NCI-H146 (cell line): ENCODE measurements around the gene ZNF473.

Source experiments
- DNase-seq: peaks from one replicate; lab custom pipeline; 2025; lab: John Stamatoyannopoulos, UW

Gene ZNF473

DNA sequence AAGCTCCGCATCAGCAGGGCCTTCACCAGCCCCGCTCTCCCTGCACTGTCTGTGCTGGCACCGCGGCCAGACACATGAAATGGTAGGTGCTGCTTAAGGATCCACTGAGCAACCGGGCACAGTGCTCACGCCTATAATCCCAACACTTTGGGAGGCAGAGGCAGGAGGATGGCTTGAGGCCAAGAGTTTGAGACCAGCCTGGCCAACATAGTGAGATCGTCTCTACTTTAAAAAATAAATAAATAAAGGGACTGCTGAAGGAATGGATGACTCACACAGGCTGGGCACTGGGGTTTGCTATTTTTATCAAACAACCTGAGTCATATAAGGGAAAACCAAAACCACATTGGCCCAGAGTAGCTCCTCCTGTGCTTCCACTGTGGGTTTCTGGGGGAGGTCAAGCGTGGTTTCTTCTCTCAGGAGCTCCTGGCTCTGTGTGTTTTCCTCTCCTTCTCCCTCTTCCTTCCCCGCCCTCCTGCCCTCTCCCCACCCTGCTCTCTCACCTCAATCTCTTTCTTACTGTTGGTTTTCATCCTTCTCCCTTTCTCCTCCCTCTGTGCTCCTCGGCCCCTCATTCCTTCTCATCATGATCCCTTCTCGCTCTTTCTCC, 21.9 kb upstream of the ZNF473 start:
- DNase-seq, result no peak

DNA sequence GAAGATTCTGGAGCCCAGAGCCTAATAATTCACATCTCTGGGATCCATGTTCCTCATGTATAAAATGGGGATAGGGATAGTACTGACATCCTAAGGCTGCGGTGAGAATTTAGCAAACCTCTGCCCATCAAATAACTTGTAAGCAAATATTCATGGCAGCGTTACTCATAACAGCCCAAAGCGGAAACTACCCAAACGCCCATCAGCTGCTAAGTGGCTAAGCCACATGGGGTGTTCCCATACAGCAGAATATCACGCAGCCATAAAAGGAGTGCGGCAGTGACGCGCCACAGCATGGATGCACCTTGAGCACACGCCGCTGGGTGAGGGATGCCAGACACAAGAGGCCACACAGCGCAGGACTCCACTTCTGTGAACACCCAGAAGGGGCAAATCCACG, 20.4 kb upstream of the ZNF473 start:
- no peak for DNase-seq

- DNase-seq, result no peak
Observed at GRCh38 chr19:50007170-50007569, 18.6 kb upstream of the ZNF473 start.

- no peak for DNase-seq
Observed at GRCh38 chr19:50007947-50008346, 17.9 kb upstream of the ZNF473 start.

DNA sequence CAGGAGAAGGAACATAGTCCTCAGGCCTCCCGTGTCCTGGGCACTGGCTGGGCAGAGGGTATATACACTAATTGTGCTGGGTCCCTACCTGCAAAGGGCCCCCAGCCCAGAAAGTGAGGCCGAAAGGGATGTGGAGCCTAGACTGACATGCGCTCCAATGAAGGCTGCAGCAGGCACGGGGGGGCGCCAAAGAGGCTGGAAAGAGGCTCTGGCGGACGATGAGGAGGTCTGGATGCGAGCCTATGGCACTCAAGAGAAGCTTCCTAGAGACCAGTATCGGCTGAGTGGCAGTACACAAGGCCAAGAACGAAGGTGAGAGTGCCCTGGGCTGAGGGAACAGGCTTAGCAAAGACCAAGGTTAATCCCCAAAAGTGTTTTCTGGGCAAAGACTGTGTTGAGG, 17.3 kb upstream of the ZNF473 start:
- no peak for DNase-seq

DNA sequence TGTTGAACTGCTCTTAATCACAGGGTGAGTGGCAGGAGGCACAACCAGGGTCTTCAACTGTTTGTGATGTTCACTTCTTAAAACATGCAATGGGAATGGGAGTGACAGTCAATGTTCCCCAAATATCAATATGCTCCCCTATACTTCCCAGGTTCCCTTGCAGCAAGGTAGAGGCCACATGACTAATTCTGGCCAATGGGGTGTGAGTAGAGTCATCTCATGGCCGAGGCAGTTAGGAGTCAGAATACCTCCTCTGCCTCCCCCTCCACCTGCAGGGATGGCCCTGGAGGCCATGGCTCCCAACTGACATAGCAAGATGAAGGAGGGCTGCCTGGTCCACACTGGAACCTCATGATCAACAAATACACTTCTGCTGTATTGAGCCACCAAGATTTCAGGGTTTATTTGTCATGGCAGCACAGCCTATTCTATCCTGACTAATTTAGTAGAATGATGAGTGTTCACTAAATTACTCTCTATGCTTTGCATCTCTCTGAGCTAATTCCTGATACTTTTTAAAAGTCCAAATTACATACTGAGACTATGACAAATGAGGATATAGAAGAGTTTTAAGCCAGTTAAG, 9.5 kb upstream of the ZNF473 start:
- no peak for DNase-seq

- DNase-seq, result no peak
Observed at GRCh38 chr19:50020481-50020880, 5.3 kb upstream of the ZNF473 start.

DNA sequence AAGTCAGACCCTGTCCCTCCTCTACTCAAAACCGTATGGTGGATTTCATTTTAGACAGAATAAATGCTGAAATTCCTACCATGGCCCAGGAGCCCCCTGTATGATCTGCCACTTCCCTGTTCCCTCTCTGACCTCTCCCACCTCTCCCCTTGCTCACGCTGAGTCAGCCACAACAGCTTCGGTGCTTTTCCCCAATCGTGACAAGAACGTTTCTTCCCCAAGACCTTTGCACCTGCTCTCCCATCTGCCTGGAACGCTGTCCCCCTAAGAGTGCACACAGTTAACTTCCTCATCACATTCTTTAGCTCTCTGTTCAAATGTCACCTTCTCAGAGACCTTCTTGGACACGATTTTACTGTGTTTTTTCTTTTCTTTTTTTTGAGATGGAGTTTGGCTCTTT, 3.0 kb upstream of the ZNF473 start:
- no peak for DNase-seq

GRCh38 chr19:50024719-50025021, 1.1 kb upstream of the ZNF473 start:
- no peak for DNase-seq

DNA sequence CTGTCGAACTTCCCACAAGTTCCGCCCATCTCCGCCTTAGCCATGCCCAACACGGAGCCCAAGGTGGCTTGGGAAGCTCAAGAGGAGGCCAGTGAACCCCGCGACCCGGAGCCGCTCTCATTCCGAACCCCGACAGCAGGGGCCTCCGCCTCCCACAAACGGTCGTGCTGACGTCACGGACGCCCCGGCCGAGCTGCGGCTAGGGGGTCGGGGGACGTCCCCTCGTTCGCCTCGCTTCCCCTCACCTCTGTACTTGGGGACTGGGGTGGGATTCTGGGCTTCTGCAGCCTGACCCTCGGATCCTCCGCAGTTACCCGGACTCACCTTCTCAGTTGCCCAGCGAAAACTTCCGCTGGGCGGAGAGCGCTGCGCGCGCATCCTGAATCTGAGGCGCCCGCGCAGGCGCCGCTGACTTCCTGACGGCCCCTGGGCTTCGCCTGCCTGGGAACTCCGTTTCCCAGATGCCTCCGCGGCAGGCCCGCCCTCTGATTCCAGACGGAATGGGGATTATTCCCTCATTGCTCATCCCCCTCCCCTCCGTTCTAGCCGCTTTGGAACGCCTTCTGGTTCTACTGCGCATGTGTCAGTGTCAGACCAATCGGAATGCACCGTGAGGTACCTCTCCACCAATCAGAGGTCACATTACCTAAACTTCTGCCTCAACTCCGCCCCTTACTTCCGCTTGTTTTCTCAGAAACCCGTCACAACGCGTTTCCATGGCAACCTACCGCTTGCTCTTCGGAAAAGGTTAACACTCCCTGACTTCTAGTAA, 597 bp upstream of the ZNF473 start, which contains the start of gene VRK3:
Gene VRK3, minus strand, starts transcription at position 351 of the 772 bp plus-strand sequence. CDS start 9,210 bp downstream, outside the sequence.
- DNase-seq, result peak; percentile 100

- no peak for DNase-seq
Observed at GRCh38 chr19:50026550-50026906, 723 bp downstream of the ZNF473 start.

DNA sequence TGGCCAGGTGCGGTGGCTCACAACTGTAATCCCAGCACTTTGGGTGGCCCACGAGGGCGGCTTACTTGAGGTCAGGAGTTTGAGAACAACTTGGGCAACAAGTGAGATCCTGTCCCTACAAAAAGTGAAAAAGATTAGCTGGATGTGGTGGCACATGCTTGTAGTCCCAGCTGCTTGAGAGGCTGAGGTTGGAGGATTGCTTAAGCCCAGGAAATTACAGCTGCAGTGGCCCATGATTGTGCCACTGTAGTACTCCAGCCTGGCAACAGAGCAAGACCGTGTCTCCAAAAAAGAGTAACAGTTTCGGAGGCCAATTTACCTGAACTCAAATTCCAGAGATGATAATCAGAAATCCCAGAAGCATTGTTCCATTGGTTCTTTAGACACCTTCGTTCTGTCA, 4.4 kb downstream of the ZNF473 start:
- no peak for DNase-seq

GRCh38 chr19:50030937-50031336, 5.1 kb downstream of the ZNF473 start:
- DNase-seq, result no peak

- no peak for DNase-seq
Observed at GRCh38 chr19:50036908-50037307, 11.1 kb downstream of the ZNF473 start.

GRCh38 chr19:50039968-50040367, 14.2 kb downstream of the ZNF473 start:
- no peak for DNase-seq

GRCh38 chr19:50040967-50041366, 15.2 kb downstream of the ZNF473 start:
- no peak for DNase-seq

DNA sequence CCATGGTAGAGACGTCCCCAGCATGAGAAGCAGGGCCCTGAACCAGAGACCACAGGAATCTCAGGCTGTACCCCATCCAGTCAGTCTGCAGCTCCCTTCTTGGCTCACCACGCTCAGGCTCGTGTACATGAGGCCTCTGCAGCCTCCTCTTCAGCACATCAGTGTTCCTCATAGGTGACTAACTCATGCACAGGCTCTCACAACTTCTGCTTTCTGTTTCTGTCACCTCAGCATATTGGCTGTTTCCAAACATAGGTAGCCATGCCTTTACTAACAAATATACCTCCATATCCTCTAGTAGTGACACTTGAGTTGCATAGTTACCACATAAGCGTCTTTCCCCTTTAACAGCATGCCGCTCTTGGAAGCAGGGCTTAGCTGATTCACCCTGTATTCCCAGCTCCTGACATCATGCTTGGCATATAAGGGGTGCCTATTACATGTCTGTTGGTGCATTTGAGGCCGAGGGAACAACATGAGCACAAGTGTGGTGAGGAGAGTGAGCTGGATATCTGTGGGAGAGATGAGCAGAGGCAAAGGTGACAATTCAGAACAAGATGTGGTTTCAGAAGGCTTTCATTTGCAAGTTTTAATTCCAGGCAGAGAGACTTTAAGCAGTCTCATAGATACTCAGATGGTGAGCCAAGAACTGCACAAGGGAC, 16.7 kb downstream of the ZNF473 start:
- no peak for DNase-seq

- no peak for DNase-seq
Observed at GRCh38 chr19:50043967-50044366, 18.2 kb downstream of the ZNF473 start.

DNA sequence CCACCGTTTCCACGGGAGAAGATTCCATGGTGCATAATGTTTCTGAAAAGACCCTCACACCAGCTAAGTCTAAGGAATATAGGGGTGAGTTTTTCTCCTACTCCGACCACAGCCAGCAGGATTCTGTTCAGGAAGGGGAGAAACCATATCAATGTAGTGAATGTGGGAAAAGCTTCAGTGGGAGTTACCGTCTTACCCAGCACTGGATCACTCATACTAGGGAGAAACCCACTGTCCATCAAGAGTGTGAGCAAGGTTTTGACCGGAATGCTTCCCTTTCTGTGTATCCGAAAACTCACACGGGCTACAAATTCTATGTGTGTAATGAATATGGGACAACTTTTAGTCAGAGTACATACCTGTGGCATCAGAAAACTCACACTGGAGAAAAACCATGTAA, 19.1 kb downstream of the ZNF473 start:
- no peak for DNase-seq

GRCh38 chr19:50046649-50047503, 21.1 kb downstream of the ZNF473 start:
- peak; percentile 20 for DNase-seq

DNA sequence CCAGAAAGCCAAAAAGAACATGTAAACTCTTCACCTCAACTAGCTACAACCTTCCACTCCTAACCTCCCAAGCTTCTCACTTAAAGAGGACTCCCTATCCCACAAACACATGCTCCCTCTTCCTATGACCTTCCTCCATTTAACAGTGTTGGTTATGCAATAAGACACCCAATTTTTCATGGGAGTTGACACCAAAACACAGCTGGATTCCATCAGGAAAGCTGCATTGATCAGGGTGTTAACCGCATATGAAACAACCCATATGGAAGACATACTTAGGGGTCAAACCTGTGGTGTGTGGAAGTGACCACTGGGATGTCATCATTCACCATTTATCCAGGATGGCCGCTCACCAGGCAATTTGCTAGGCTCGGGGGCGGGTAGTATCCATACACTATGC, 21.9 kb downstream of the ZNF473 start:
- DNase-seq, result no peak
